ENCODE measurements around the gene GGT5. TPM values are rescaled to one million over a fixed set of nuclear protein-coding genes. Genes with fewer than 3 reads are reported as not detected.
"Not testable (repeated sequence)": the region's sequence is repeated elsewhere in the genome, so short reads cannot be mapped to it uniquely, and the experiment has no call there.

Gene GGT5
- total RNA-seq, 2 experiments from 2014 or later: not detected

DNA sequence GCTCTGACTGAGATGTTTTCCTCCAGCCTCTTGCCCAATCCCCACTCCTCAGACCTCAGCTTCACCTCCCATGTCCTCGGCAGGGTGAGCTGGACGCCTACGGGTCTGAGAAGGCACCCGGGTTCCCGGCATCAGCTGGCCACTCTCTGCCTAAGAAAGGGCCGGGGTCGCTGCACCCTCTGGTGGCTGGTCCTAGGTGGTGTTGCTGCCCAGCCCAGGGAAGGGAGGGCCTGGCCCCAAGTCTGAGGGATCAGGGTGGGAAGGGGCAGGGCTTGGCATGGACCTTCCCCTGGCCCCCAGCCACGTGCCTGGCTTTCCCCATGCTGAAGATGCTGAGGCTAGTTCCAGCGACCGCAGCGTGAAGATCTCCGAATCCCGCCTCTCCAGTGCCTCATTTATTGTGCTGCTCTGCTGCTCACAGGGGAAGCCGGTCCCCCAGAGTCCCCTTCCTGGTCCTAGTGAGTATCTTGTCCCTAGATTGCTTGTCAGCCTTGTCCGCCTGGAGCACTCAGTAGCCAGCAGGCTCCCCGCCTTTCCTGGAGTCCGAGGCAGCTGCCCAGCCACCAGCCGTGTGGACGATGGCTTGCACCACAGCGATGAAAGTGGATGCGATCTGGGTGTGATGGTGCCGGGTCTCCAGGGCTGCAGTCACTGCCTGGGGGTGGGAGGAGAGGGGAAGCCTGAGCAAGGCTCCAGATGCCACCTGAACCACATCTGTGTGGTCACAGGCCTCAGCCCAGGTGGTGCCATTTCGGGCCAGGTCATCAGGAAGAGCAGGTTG lies 2.9 kb upstream of the GGT5 start:
- H3K27ac Mint-ChIP-seq: no peak overlapping the region
- no peaks in the 10 kb centered on the region for H3K9me3 Mint-ChIP-seq
- H3K27me3 Mint-ChIP-seq: no peaks in the 10 kb centered on the region
- no peaks in the 10 kb centered on the region for H3K36me3 Mint-ChIP-seq
- no peak overlapping the region for H3K4me3 Mint-ChIP-seq
- H3K4me1 Mint-ChIP-seq: peaks cover 17% of the 10 kb centered on the region
- peak; percentile 54 for DNase-seq

DNA sequence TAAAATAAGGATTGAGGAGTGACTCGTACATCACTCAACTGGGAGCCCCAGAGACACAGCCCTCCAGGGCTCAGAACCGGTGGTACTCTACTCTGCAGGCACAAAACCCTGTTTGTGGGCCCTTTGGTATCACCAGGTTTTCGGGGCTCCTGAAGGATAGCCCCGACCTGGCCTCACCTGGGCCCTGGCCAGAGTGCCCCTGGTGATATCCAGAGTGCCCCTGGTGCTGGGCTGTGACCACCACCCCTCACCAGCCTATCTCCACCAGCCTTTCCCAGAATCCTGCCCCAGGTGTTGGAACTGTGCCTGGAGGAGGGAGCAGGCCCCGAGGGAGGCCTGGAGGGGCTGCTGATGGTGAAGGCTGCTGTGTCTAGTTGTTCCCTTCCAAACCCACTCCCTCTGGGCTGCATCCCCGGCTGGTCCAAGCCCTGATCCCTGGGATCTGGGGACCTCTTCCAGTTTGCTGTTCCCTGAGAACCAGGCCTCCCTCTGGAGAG lies 2.2 kb upstream of the GGT5 start:
- Mint-ChIP-seq H3K9me3 (no peaks in the 10 kb centered on the region), H3K27me3 (no peaks in the 10 kb centered on the region), H3K27ac (no peak overlapping the region), H3K4me3 (no peak overlapping the region), H3K4me1 (peaks cover 24% of the 10 kb centered on the region), H3K36me3 (no peaks in the 10 kb centered on the region)
- no peak for DNase-seq

DNA sequence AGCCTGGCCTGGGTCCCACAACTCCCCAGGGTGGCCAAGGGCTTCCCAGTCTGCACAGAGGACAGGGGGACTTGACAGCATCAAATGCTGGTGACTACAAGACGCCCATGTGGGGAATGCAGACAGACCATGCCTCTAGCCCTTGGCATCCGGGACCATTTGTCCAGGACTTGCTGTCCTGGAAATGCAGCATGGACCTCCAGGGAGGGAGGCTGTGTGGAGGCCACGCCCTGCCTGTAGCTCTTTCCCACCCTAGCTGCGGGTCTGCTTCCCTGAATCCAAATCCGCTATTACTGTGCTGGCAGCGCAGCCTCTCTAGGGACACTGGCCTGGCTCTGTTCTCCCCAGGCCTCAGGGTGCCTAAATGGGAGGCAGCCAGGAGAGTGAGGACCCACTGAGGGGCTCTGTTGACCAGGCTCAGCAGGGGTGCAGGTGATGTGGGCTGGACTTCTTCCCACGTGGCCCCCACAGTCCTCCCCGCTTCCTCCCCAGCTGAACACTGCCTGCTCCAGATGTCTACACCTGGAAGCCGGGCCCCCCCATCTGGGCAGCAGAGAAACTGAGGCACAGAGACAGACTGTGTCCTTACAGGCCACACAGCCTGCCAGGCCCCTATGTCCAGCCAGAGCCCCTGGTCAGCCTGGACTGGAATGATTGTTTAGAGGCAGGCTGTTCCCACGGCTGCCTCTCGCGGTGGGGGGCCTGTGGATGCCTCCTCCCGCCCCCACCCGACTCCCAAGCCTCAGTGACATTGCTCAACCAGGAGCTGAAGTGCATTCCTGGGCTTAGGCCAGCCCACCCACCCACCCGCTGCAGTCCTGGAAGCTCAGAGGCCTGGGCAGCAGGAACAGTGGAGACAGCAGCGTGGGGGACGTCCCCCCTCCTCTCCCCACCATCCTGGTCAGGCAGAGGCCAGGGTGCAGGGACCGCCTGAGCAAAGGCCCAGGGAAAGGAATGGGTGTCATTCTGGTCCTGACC lies 991 bp upstream of the GGT5 start:
- not testable (repeated sequence) for H3K36me3 Mint-ChIP-seq, H3K9me3 Mint-ChIP-seq, DNase-seq, H3K27me3 Mint-ChIP-seq, H3K4me3 Mint-ChIP-seq, H3K27ac Mint-ChIP-seq
- H3K4me1 Mint-ChIP-seq: peaks cover 33% of the 10 kb centered on the region

DNA sequence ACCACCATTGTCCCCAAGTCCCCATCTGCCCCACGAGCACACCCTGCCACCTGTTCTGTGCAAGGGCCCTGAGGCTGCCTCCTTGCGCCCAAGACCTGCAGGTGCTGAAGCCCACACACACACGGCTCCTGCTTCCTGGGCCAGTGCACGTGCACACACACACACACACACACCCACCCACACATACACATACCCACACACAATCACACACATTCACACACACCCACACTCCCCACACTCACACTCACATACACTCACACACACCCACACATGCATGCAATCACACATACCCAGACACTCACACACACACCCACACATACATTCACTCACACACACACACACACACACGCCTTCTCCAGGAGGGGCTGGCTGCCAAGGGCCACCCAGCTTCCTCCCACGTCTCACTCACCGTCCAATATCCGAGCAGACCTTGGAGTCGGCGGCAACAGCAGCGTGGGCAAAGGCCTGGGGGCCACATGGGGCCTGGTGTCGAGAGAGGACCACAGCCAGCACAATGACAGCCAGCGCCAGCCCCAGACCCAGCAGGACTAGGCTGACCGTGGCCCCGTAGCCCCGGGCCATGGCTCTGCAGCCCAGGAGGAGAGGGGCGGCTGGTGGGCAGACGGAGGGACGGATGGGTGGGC lies 616 bp downstream of the GGT5 start:
- Mint-ChIP-seq H3K4me1 (peaks cover 35% of the 10 kb centered on the region), H3K27ac (no peak overlapping the region)

DNA sequence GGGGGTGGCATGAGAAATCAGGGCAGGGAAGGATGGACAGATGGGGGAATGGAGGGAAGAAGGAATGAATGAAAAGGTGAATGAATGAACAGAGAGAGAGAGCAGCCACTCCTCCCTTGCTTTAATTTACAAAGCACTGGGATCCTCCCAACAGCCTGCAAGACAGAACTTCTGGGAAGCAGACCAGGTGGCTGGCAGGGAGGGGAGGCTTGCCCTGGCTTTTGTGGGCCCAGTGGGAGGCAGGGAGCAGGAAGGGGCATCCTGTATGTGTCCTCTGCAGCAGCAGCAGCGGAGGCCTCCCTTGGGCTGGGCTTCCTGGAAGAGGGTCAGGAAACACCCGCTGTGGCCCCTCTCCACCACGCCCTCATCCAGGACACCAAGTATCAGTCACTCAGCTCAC lies 1.5 kb downstream of the GGT5 start:
- not testable (repeated sequence) for H3K27me3 Mint-ChIP-seq, DNase-seq, H3K9me3 Mint-ChIP-seq, H3K36me3 Mint-ChIP-seq
- peaks cover 35% of the 10 kb centered on the region for H3K4me1 Mint-ChIP-seq
- peak overlapping the region; percentile 37 for H3K4me3 Mint-ChIP-seq
- peak overlapping the region; percentile 83 for H3K27ac Mint-ChIP-seq

More for the DNA sequence above, 616 bp downstream of the GGT5 start:
- Mint-ChIP-seq H3K9me3 (no peaks in the 10 kb centered on the region), H3K4me3 (no peak overlapping the region), H3K36me3 (no peaks in the 10 kb centered on the region), H3K27me3 (no peaks in the 10 kb centered on the region)
- no peak for DNase-seq

DNA sequence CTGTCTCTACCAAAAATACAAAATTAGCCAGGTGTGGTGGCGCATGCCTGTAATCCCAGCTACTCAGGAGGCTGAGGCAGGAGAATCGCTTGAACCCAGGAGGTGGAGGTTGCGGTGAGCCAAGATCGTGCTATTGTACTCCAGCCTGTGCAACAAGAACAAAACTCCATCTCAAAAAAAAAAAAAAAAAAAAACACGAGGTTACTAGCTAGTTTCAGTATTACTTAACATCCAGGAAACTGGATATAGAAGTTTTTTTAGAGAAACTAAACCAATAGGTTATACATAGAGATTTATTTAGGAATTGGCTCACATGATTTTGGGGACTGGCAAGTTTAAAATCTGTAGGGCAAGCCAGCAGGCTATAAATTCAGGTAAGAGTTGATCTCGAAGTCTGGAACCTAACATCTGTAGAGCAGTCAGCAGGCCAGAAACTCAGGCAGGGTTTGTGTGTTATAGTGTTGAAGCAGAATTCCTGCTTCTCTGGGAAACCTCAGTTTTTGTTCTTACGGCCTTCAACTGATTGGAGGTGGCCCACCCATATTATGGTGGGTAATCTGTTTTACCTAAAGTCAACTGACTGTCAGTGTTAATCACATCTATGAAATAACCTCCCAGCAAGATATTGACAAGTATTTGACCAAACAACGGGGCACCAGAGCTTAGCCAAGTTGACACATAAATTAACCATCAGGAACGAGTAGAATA lies 3.7 kb downstream of the GGT5 start:
- H3K9me3 Mint-ChIP-seq, DNase-seq, H3K4me3 Mint-ChIP-seq, H3K27ac Mint-ChIP-seq, H3K36me3 Mint-ChIP-seq, H3K27me3 Mint-ChIP-seq: not testable (repeated sequence)
- H3K4me1 Mint-ChIP-seq: peaks cover 35% of the 10 kb centered on the region

DNA sequence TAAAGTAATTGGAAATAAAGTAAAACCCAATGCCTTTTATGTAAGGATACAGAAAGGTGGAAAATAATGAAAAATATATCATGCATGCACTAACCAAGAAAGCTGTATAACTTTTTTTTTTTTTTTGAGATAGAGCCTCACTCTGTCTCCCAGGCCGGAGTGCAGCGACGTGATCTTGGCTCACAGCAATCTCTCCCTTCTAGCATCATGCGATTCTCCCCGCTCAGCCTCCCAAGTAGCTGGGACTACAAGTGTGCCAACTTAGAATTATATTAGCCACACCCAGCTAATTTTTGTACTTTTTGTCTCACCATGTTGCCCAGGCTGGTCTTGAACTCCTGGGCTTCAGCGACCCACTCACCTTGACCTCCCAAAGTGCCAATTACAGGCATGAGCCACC lies 4.5 kb downstream of the GGT5 start:
- no peak for DNase-seq
- Mint-ChIP-seq H3K9me3 (no peaks in the 10 kb centered on the region), H3K36me3 (no peaks in the 10 kb centered on the region), H3K27ac (no peak overlapping the region), H3K4me3 (no peak overlapping the region), H3K27me3 (no peaks in the 10 kb centered on the region), H3K4me1 (peaks cover 35% of the 10 kb centered on the region)

DNA sequence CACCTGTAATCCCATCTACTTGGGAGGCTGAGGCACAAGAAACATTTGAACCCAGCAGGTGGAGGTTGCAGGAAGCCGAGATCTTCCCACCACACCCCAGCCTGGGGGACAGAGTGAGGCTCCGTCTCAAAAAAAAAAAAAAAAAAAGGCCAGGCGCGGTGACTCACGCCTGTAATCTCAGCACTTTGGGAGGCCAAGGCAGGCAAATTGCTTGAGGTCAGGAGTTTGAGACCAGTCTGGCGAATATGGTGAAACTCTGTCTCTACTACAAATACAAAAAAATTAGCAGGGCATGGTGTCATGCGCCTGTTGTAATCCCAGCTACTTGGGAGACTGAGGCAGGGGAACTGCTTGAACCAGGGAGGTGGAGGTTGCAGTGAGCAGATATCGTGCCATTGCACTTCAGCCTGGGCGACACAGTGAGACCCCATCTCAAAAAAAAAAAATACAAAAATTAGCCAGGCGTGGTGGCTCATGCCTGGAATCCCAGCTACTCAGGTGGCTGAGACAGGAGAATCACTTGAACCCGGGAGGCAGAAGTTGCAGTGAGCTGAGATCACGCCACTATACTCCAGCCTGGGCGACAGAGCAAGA lies 6.7 kb downstream of the GGT5 start:
- H3K4me3 Mint-ChIP-seq, H3K36me3 Mint-ChIP-seq, H3K9me3 Mint-ChIP-seq, H3K27me3 Mint-ChIP-seq, H3K27ac Mint-ChIP-seq, DNase-seq: not testable (repeated sequence)
- H3K4me1 Mint-ChIP-seq: peaks cover 22% of the 10 kb centered on the region

DNA sequence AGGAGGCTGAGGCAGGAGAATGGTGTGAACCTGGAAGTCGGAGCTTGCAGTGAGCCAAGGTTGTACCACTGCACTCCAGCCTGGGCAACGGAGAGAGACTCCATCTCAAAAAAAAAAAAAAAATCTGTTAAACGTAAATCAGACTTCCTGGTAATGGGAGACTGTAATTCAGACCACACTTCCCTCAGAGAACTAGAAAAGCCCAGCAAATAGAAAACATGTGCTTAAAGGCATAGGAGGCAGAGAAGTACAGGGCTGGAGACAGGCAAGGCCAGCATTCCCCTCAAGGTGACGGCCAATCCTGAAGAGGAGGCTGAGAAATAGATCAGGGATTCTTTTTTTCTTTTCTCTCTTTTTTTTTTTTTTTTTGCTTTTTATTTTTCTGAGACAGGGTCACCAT lies 8.2 kb downstream of the GGT5 start:
- Mint-ChIP-seq H3K27ac (no peak overlapping the region), H3K4me3 (no peak overlapping the region), H3K27me3 (no peaks in the 10 kb centered on the region), H3K4me1 (peaks cover 9% of the 10 kb centered on the region), H3K9me3 (no peaks in the 10 kb centered on the region), H3K36me3 (no peaks in the 10 kb centered on the region)
- no peak for DNase-seq

DNA sequence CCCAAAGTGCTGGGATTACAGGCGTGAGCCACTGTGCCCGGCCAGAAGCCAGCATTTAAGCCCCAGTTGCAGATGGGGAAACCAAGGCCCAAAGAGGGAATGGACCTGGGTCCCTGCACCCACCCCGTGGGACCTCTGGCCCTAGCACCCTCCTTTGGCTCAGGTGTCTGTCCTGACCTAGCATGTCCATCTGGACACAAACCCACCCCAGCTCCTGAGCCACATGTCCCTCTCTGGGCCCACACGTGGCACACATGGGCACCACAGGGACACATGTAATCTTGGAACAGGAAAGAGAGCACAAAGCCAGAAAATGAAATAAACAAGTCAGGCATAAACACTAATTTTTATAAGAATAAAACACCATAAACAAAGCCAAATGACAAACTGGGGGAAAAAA lies 9.6 kb downstream of the GGT5 start:
- H3K9me3 Mint-ChIP-seq: no peaks in the 10 kb centered on the region
- H3K36me3 Mint-ChIP-seq: no peaks in the 10 kb centered on the region
- no peaks in the 10 kb centered on the region for H3K27me3 Mint-ChIP-seq
- no peak for DNase-seq
- H3K4me3 Mint-ChIP-seq: no peak overlapping the region
- H3K27ac Mint-ChIP-seq: no peak overlapping the region
- peaks cover 1% of the 10 kb centered on the region for H3K4me1 Mint-ChIP-seq

DNA sequence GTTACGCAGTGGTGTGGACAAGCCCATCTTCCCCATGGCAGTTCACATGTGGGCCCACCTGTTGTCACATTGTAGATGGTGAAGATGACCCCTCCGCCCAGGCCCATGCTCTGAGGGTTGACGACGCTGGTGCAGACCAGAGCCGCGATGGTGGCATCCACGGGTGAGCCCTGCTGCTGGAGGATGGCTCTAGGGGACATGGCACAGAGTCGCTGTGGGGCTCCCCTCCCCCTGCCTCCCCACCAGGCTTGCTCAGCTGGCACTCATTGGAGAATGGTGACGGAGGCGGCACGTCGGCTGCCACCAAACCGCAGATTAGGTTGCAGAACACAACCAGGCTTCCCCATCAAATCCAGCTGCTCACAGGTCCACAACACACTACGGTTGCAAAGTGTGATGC lies 11.1 kb downstream of the GGT5 start:
- Mint-ChIP-seq H3K27me3 (no peaks in the 10 kb centered on the region), H3K9me3 (no peaks in the 10 kb centered on the region), H3K4me3 (no peak overlapping the region), H3K4me1 (peaks cover 1% of the 10 kb centered on the region), H3K27ac (no peak overlapping the region), H3K36me3 (no peaks in the 10 kb centered on the region)
- no peak for DNase-seq

DNA sequence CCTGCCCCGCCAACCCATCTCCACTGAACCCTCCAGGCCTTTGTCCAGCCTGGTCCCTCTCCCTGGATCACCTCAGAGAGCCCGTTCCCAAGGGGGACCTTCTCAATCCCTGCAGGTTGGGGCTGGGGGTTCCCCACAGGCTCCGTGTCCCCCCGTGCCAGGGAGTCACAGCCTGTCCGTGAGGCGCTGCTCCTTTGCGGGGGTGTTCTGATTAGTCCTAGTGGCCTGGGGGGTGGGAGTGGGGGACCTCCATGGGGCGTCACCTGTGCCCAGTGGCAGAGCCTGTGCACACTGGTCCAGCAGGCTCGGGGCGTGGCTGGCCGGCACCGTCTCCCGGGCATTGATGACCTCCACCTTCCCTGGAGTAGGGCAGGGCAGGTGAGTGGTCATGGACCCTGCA lies 11.6 kb downstream of the GGT5 start:
- Mint-ChIP-seq H3K4me3 (no peak overlapping the region), H3K27me3 (no peaks in the 10 kb centered on the region), H3K4me1 (peaks cover 1% of the 10 kb centered on the region), H3K9me3 (no peaks in the 10 kb centered on the region), H3K27ac (no peak overlapping the region), H3K36me3 (no peaks in the 10 kb centered on the region)
- no peak for DNase-seq

DNA sequence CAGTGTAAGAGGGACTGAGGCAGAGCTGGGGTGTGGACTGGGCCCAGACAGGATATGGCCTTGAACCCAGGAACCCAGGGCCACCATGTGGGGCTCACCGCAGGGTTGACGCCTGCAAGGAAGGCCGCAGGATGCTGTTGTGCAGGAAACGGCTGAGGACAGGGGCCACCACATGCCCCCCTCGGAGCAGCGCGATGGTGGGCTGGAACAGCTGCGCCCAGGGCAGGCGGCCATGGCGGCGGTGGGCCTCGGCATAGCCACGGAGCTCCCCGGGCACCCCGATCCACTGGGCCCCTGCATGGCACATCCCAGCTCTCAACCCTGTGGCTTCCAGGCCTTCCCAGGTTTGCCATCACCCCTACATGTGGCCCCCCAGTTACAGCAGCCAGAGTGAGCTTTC lies 12.2 kb downstream of the GGT5 start:
- DNase-seq: no peak
- Mint-ChIP-seq H3K36me3 (no peaks in the 10 kb centered on the region), H3K4me3 (no peak overlapping the region), H3K9me3 (no peaks in the 10 kb centered on the region), H3K27ac (no peak overlapping the region), H3K27me3 (no peaks in the 10 kb centered on the region), H3K4me1 (peaks cover 1% of the 10 kb centered on the region)

DNA sequence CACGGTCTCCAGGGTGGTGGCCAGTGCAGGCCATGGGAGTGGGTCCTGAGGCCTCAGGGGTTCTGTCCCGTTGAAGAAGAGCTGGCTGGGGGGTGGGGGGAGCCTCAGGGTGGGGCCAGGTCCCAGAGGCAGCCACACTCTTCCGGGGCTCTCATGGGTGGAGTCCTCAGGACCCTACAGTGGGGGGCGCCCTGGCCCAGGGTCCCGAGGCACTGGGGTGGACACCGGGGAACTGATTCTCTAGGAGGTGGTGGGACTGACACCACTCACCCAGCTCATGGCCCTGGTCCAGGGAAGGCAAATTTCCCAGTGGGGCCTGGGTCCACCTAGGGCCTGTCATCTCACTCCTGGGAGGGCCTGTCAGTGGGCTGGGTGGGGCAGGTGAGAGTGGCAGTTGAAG lies 12.8 kb downstream of the GGT5 start:
- Mint-ChIP-seq H3K9me3 (no peaks in the 10 kb centered on the region), H3K27ac (no peak overlapping the region), H3K36me3 (no peaks in the 10 kb centered on the region), H3K27me3 (no peaks in the 10 kb centered on the region), H3K4me1 (peaks cover 1% of the 10 kb centered on the region), H3K4me3 (no peak overlapping the region)
- no peak for DNase-seq
